Neuronal stem cell (in vitro differentiated cells): ENCODE results near the gene ATP9B.
"Not testable (repeated sequence)": the region's sequence is repeated elsewhere in the genome, so short reads cannot be mapped to it uniquely, and the experiment has no call there.

ENCODE experiments used
- DNase-seq: peaks from one replicate; pipeline ENCODE4 v3.0.0-alpha.2; 2013; ENCODE audit warnings: low spot score
- H2AFZ ChIP-seq: one replicate; pipeline ENCODE4 v1.6.1; 2013; ENCODE audit warnings: mild to moderate bottlenecking, low read length, inconsistent platforms
- H2AK5ac ChIP-seq: 2 replicates; pipeline ENCODE4 v1.6.1; 2013; ENCODE audit warnings: low read depth, mild to moderate bottlenecking, inconsistent platforms, low read length, moderate library complexity, mixed read lengths
- H2BK120ac ChIP-seq: 2 replicates; pipeline ENCODE4 v1.6.1; 2013; ENCODE audit warnings: low read depth, mild to moderate bottlenecking, inconsistent platforms, low read length, moderate library complexity, mixed read lengths
- H2BK12ac ChIP-seq: one replicate; pipeline ENCODE4 v1.6.1; 2013; ENCODE audit warnings: low read length, inconsistent platforms
- H2BK15ac ChIP-seq: 2 replicates; pipeline ENCODE4 v1.6.1; 2013; ENCODE audit warnings: mild to moderate bottlenecking, low read length, inconsistent platforms, mixed read lengths
- H2BK5ac ChIP-seq: one replicate; pipeline ENCODE4 v1.6.1; 2013; ENCODE audit warnings: inconsistent platforms, mild to moderate bottlenecking, low read length, moderate library complexity
- H3K14ac ChIP-seq: one replicate; pipeline ENCODE4 v1.6.1; 2013; ENCODE audit warnings: low read length, inconsistent platforms
- H3K18ac ChIP-seq: 2 replicates; pipeline ENCODE4 v1.6.1; 2013; ENCODE audit warnings: low read length, inconsistent platforms
- H3K23ac ChIP-seq: 2 replicates; pipeline ENCODE4 v1.6.1; 2013; ENCODE audit warnings: low read depth, mild to moderate bottlenecking, mixed read lengths, low read length, inconsistent platforms; ENCODE audit not compliant: poor library complexity
- H3K27ac ChIP-seq: replicated peaks from 3 replicates; pipeline ENCODE4 v1.5.1; 2013; ENCODE audit warnings: low read length, inconsistent platforms
- H3K27me3 ChIP-seq, 3 experiments: 2 replicates each; pipeline ENCODE4 v1.6.1; 2013; ENCODE audit warnings: low read length in 3 of 3, mild to moderate bottlenecking in 2 of 3, inconsistent platforms in 1 of 3, low read depth in 1 of 3, mixed read lengths in 1 of 3, moderate library complexity in 1 of 3; ENCODE audit not compliant: control insufficient read depth in 3 of 3, insufficient read depth in 3 of 3
- H3K36me3 ChIP-seq, 2 donors: replicated peaks in 1 of 2; 2 replicates each; pipeline ENCODE4 v1.6.1; 2013; ENCODE audit warnings: low read length in 2 of 2; ENCODE audit not compliant: control insufficient read depth in 2 of 2, insufficient read depth in 2 of 2
- H3K4ac ChIP-seq: 2 replicates; pipeline ENCODE4 v1.6.1; 2013; ENCODE audit warnings: inconsistent platforms, mild to moderate bottlenecking, low read length, moderate library complexity
- H3K4me1 ChIP-seq, 2 donors: 1 replicate in 1 of 2; 2 replicates in 1 of 2; pipeline ENCODE4 v1.6.1; 2013; ENCODE audit warnings: low read length in 2 of 2, low read depth in 1 of 2; ENCODE audit not compliant: control insufficient read depth in 2 of 2, insufficient read depth in 1 of 2
- H3K4me2 ChIP-seq: one replicate; pipeline ENCODE4 v1.6.1; 2013; ENCODE audit warnings: mild to moderate bottlenecking, low read length, inconsistent platforms; ENCODE audit not compliant: insufficient read depth, poor library complexity, severe bottlenecking
- H3K4me3 ChIP-seq, 2 donors: 2 replicates each; pipeline ENCODE4 v1.5.1; 2013; ENCODE audit warnings: low read length in 2 of 2, mild to moderate bottlenecking in 2 of 2, inconsistent platforms in 1 of 2, moderate library complexity in 1 of 2
- H3K79me1 ChIP-seq: one replicate; pipeline ENCODE4 v1.6.1; 2013; ENCODE audit warnings: low read depth, mild to moderate bottlenecking, inconsistent platforms, low read length, moderate library complexity
- H3K9ac ChIP-seq: one replicate; pipeline ENCODE4 v1.6.1; 2013; ENCODE audit warnings: mild to moderate bottlenecking, low read depth, low read length, inconsistent platforms; ENCODE audit not compliant: poor library complexity
- H3K9me3 ChIP-seq, 2 donors: replicated peaks in 1 of 2; 2 replicates each; pipeline versions ENCODE3 to v1.6.1; 2013; ENCODE audit warnings: low read length in 2 of 2, mild to moderate bottlenecking in 2 of 2, inconsistent platforms in 1 of 2, low read depth in 1 of 2, mixed read lengths in 1 of 2, moderate library complexity in 1 of 2; ENCODE audit not compliant: control insufficient read depth in 2 of 2, insufficient read depth in 1 of 2
- H4K8ac ChIP-seq: one replicate; pipeline ENCODE4 v1.6.1; 2013; ENCODE audit warnings: low read depth, mild to moderate bottlenecking, inconsistent platforms, low read length, moderate library complexity
- H4K91ac ChIP-seq: one replicate; pipeline ENCODE4 v1.6.1; 2013; ENCODE audit warnings: low read length, low read depth, mild to moderate bottlenecking, inconsistent platforms; ENCODE audit not compliant: poor library complexity
- WGBS, 2 donors: extraction: QIAGEN DNeasy Blood & Tissue Kit; methylation state at CpG; one replicate each; pipeline ENCODE4 v1.1.7; 2013; ENCODE audit warnings: missing lambda C conversion rate in 2 of 2, mixed read lengths in 1 of 2; ENCODE audit not compliant: insufficient read length in 2 of 2, insufficient replicate concordance in 1 of 2; ENCODE audit errors: extremely low coverage in 2 of 2; 5-methylcytosine and 5-hydroxymethylcytosine counted together

ATP9B gene

DNA sequence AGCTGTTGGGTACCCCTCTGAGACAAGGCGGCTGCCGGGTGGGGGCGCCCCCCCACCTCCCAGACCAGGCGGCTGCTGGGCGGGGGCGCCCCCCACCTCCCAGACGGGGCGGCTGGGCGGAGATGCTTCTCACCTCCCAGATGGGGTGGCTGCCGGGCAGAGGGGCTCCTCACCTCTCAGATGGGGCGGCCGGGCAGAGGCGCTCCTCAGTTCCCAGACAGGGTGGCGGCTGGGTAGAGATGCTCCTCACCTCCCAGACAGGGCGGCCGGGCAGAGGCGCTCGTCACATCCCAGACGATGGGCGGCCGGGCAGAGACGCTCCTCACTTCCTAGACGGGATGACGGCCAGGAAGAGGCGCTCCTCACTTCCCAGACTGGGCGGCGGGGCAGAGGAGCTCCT, 3.5 kb downstream of the ATP9B start:
- peaks cover 12 to 45% of the 10 kb centered on the region in 2 donors for H3K9me3 ChIP-seq
- H2BK15ac ChIP-seq, H2AFZ ChIP-seq, H3K18ac ChIP-seq, H2AK5ac ChIP-seq, H2BK12ac ChIP-seq, H3K14ac ChIP-seq, H3K27me3 ChIP-seq, H3K23ac ChIP-seq, H3K4me2 ChIP-seq, H3K9ac ChIP-seq, DNase-seq, H2BK5ac ChIP-seq, H3K79me1 ChIP-seq, H4K8ac ChIP-seq, H3K4me3 ChIP-seq, H3K4me1 ChIP-seq, H3K27ac ChIP-seq, H3K36me3 ChIP-seq, H4K91ac ChIP-seq, H3K4ac ChIP-seq, H2BK120ac ChIP-seq: not testable (repeated sequence)
- no CpG with 5 or more reads among the region's 27 CpGs for WGBS, 2 donors

DNA sequence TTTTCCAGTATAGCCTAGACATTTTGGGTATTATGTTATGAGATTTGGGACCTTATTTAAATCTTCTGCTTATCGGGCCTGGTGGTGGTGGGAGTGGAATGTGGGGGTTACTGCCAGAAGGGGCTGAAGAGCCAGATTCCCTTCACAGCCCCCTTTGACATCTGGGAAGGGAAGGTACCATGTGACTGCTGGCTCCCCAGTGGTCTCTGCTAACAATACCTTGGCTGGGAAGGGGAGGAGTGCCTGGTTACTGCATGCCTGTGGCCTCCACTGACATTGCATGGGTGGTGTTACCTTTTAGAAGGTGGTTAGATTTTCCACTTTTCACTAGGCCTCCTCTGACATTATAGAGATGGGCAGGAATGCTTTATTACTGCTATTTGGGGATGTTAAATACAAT, 8.0 kb downstream of the ATP9B start:
- no peak overlapping the region for H3K4me2 ChIP-seq
- H3K18ac ChIP-seq: no peak overlapping the region
- H3K36me3 ChIP-seq: peaks cover 3 to 9% of the 10 kb centered on the region in 2 donors
- no peak overlapping the region for H2BK120ac ChIP-seq
- DNase-seq: no peak
- H3K23ac ChIP-seq: no peak overlapping the region
- no peak overlapping the region for H4K91ac ChIP-seq
- H2BK12ac ChIP-seq: no peak overlapping the region
- H4K8ac ChIP-seq: no peak overlapping the region
- H2AFZ ChIP-seq: no peak overlapping the region
- no peak overlapping the region for H2AK5ac ChIP-seq
- no peak overlapping the region for H3K9ac ChIP-seq
- no peaks in the 10 kb centered on the region for H3K27me3 ChIP-seq
- no peak overlapping the region for H3K4me3 ChIP-seq
- H3K79me1 ChIP-seq: peaks cover 11% of the 10 kb centered on the region
- no peak overlapping the region for H2BK5ac ChIP-seq
- WGBS, 2 donors: no CpG with 5 or more reads among the region's 1 CpG
- no peak overlapping the region for H3K4ac ChIP-seq
- no peak overlapping the region for H3K14ac ChIP-seq
- no peak overlapping the region for H2BK15ac ChIP-seq
- H3K4me1 ChIP-seq: peaks cover 0 to 1% of the 10 kb centered on the region in 2 donors
- peaks cover 8 to 38% of the 10 kb centered on the region in 2 donors for H3K9me3 ChIP-seq
- H3K27ac ChIP-seq: no peak overlapping the region

DNA sequence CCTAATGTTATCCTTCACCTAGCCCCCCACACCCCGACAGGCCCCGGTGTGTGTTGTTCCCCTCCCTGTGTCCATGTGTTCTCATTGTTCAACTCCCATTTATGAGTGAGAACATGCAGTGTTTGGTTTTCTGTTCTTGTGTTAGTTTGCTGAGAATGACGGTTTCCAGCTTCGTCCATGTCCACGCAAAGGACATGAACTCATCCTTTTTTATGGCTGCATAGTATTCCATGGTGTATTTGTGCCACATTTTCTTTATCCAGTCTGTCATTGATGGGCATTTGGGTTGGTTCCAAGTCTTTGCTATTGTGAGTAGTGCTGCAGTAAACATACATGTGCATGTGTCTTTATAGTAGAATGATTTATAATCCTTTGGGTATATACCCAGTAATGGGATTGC, 9.6 kb downstream of the ATP9B start:
- H2AK5ac ChIP-seq, H3K9ac ChIP-seq, H3K4me2 ChIP-seq, H2AFZ ChIP-seq, H2BK5ac ChIP-seq, H2BK120ac ChIP-seq, H4K8ac ChIP-seq, H2BK12ac ChIP-seq, H2BK15ac ChIP-seq, H3K4me1 ChIP-seq, H3K27ac ChIP-seq, H3K18ac ChIP-seq, H4K91ac ChIP-seq, DNase-seq, H3K14ac ChIP-seq, H3K27me3 ChIP-seq, H3K4me3 ChIP-seq, H3K4ac ChIP-seq, H3K23ac ChIP-seq: not testable (repeated sequence)
- Histone ChIP-seq H3K79me1 (peaks cover 17% of the 10 kb centered on the region), H3K9me3 (peaks cover 7 to 37% of the 10 kb centered on the region in 2 donors), H3K36me3 (peaks cover 3 to 18% of the 10 kb centered on the region in 2 donors)
- WGBS, 2 donors: no CpG with 5 or more reads among the region's 5 CpGs

DNA sequence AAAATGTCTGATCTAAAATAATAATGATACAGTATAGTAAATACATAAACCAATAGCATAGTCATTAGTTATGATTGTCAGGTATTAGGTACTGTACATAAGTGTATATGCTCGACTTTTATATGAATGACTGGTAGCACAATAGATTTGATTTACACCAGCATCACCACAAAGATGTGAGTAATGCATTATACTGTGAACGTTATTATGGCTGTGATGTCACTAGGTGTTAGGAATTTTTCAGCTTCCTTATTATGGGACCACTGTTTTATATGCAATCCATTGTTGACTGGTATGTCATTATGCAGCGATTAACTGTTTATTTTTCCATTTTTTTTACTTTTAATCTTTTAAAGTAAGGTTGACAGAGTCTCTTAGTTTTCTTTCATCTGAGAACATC, 23.7 kb downstream of the ATP9B start:
- Histone ChIP-seq H2BK5ac (no peak overlapping the region), H3K4ac (no peak overlapping the region), H2BK15ac (no peak overlapping the region), H3K4me3 (no peak overlapping the region), H3K18ac (no peak overlapping the region), H4K8ac (no peak overlapping the region), H3K9me3 (peaks cover 0 to 5% of the 10 kb centered on the region in 2 donors), H3K4me2 (no peak overlapping the region), H3K27ac (no peak overlapping the region), H3K9ac (no peak overlapping the region), H2AFZ (no peak overlapping the region), H4K91ac (no peak overlapping the region), H3K27me3 (no peaks in the 10 kb centered on the region), H3K14ac (no peak overlapping the region), H2BK12ac (no peak overlapping the region), H2BK120ac (no peak overlapping the region), H3K23ac (no peak overlapping the region), H3K4me1 (peaks cover 0 to 2% of the 10 kb centered on the region in 2 donors), H2AK5ac (no peak overlapping the region), H3K79me1 (peaks cover 2% of the 10 kb centered on the region), H3K36me3 (peaks cover 0 to 3% of the 10 kb centered on the region in 2 donors)
- DNase-seq: no peak
- WGBS, 2 donors: no CpG with 5 or more reads among the region's 3 CpGs
